ENCODE measurements around the gene GABRB3.

Gene GABRB3

GRCh38 chr15:26624128-26624527 is 148.7 kb downstream of the GABRB3 start:
- FAIRE-seq, result no peak

- FAIRE-seq, result no peak
Measured at GRCh38 chr15:26623071-26623470, 149.8 kb downstream of the GABRB3 start.

DNA sequence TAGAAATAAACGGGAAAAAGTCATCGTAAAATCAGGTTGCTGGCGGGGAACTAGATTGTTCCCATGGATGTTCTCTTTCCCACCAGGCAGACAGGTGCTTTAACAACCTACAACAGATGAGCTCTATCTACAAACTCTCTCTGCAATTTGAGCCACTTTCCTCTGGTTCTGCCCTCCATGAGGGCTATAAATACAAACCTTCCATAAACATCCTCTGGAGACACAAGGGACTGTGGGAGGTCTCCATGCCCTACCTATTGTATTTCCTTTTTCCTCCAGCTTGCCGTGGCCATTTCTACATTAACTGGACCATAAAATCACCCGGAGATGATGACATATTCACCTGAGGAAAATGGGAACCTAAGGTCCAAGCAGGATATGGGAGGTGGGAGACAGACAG is 151.1 kb downstream of the GABRB3 start:
- no peak for FAIRE-seq

- no peak for FAIRE-seq
Measured at GRCh38 chr15:26620528-26621458, 152.1 kb downstream of the GABRB3 start.

- no peak for FAIRE-seq
Measured at GRCh38 chr15:26615927-26616302, 157.0 kb downstream of the GABRB3 start.

- no peak for FAIRE-seq
Measured at GRCh38 chr15:26615188-26615926, 157.5 kb downstream of the GABRB3 start.

DNA sequence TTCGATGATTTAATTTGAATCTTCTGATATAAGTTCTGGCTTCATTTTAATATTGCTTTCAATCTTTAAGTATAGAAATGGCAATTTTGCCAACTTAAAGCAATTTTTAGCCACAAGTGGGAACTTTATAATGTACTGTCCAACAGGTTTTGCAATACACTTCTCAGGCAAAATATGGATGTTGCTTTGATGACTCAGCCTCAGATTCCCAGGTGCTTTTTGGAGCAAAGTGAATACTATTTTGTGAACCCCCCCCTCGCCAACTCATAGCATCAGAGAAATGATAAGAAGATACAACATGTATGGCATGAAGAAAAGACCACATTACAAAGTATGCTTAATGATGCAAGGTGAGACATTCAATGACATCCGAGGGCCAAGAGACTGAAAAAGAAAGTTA is 158.1 kb downstream of the GABRB3 start:
- no peak for FAIRE-seq

DNA sequence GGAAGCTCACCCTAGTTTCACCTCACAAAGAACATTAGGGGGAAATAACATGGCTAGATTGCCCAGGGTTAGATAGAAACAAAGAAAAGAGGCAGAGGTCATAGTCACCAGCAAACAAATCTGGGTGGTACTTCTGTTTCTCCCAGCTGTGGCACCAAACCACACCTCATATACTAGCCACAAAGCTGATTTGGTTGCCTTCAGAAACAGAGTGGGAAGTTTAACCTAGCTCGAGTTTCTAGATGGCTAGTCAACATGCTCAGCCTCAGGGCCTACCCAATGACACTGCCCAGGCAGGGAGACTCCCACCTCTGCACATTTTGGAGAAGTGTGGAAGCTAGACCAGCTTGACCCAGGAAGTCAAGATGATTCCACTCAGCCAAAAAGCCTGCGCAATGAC is 174.2 kb downstream of the GABRB3 start:
- FAIRE-seq, result no peak

DNA sequence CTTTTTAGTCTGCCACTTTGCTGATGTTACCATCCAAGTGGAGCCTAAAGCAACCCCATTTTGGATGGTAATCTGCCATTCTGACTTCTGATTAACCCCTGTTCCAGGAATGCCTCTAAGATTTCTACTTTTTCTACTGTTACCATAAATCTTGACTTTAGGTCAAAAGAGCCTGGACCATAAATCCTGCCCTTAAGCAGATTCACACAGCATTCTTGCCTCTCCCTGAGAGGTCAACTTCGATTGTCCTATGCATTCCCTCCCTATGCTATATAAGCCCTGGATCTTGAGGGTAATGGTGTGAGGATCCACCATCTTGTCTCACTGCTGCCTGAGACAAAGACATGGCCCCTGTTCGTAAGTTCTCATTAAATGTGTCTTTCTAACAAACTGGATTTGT is 177.3 kb downstream of the GABRB3 start:
- no peak for FAIRE-seq

DNA sequence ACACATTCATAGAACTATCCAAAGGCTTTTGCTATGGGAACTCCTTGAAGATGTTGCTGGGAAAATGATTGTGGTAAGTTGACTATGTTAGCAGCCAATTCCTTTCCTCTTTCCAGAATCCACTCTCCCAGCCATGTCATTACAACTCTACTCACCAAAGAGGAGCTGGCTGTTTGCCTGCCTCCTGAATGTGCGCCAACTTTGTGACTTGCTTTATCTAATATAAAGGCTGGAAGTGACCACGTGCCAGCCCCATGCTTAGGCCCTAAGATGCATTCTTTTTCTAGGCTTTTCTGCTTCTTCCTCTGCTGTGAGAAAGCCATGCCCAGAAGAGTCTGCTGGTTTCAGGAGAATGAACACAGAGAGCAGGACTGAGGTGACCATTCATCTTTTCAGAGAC is 182.2 kb downstream of the GABRB3 start:
- no peak for FAIRE-seq

DNA sequence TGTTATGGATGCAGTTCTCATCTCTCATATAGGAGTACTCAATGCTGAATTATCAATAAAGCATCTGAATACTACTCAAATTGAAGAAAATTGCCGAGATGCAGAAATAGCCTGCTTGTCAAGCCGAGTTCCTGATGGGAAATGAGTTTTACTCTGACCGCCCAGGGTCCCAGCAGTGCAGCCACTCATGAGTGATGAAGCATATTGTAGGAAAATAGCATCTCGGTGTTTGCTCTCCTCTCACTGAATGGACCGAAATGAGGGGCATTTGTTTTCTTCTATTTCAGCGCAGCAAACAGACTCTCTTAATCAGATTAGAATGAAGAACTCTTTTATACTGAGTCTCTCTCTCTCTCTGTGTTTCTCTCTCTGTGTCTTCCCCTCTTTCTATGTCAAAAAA is 190.0 kb downstream of the GABRB3 start:
- no peak for FAIRE-seq

GRCh38 chr15:26580943-26581342 is 191.9 kb downstream of the GABRB3 start:
- no peak for FAIRE-seq

DNA sequence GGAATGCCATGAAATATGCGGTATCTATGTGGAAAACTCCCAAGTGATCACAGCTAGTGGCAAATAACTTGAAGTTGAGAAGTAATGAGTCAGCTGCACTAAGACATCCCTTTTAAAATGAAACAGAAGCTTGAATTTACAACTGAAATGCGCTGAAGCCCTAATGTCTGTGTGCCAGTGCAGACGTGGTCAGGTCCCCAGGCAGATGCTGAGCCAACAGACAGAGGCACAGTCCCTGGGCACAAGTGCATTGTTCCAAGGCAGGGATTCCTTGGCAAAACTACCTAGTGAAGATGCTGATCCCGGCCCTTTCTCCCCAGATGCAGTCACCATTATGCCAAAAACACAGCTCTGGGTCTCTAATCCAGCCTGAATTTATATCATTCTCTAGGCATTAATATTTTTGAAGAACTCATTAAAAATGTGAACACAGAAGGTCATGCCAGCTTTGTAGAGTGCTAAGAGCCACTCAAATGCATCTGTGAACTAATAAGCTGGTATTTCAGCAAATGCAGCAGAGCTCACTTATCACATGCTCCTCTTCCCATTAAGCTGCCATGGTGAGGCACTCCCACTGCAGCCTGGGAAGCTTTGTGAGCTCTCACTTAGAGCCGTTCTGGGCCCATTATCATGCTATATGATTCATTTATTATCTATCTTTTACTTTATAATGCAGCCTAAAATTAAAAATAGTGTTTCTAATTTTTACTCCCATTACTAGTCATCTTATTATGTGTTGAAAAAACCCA is 200.1 kb downstream of the GABRB3 start:
- no peak for FAIRE-seq

DNA sequence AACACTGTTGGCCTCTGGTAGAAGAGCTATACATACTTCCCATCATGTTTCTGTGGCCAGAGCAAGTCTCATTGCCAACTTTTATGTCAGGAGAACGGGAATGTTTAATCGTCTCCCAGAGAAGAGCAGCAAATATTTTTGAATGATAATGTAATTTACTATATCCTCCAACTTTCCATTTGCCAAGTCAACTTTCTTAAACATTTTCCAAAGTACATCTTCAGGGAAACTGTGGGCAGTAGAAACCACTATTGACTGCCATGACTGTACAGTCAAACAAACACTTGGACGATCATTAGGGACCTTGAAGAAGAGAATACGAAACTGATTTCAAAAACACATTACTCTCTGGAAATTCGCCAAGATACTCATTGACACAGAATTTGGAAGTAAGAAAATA is 201.5 kb downstream of the GABRB3 start:
- FAIRE-seq, result no peak

- no peak for FAIRE-seq
Measured at GRCh38 chr15:26565542-26565941, 207.3 kb downstream of the GABRB3 start.

- FAIRE-seq, result no peak
Measured at GRCh38 chr15:26564361-26564760, 208.5 kb downstream of the GABRB3 start.

- FAIRE-seq, result no peak
Measured at GRCh38 chr15:26562336-26562735, 210.5 kb downstream of the GABRB3 start.

- FAIRE-seq, result no peak
Measured at GRCh38 chr15:26561896-26562295, 211.0 kb downstream of the GABRB3 start.

DNA sequence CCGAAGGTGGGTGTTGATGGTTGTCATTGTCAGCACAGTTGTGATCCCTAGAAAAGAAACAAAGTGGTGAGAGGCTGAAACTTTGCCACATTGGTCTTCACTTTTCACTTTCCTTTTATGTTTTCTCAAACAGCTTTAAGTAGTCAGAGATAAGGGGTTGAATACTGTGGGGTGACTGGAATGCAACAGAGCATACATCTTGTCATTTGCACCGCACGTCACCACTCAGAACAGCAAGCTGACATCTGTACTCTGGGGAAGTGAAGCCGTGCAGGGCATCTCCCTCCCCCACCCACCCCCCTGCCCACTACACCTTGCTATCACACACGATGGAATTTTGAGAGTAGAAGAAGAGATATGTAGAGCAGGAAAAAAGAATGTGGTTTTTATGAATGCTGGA is 211.7 kb downstream of the GABRB3 start:
- no peak for FAIRE-seq

DNA sequence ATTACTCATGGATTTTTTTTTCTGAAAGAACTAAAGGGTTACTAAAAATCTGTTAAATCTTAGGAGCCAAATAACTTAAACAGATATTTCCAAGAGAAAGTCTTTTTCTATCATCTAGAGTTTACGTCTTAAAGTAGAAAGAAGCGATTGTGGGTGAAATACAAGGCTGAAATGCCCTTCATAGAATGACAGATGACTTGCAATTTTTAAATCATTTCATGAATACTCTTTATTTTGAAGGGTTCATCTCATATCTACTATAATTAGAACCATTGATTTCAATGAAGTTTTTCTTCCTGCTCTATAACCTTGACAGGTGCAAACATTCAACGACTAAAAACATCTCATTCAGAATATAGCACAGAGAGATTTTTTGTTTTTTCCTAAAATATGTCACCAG is 217.0 kb downstream of the GABRB3 start:
- FAIRE-seq, result no peak

DNA sequence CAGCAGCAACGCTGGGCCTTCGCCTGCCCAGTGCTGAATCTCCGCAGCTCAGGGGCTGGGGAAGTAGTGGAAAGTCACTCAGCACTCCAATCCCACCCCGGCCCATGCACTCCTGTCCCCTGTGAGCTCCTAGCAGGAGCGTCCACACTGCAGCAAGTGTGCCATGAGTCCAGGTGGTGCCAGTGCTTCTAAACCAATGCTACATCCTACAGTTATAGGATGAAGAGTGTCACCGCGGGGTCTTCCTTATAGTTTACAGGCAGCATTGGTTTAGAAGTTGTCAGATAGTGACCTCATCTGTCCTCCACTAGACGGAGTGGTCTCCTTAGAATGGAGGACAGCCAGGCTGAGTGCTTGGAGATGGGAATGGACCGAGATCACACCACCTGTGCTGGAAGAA is 221.4 kb downstream of the GABRB3 start:
- no peak for FAIRE-seq

- no peak for FAIRE-seq
Measured at GRCh38 chr15:26550880-26551279, 222.0 kb downstream of the GABRB3 start.

DNA sequence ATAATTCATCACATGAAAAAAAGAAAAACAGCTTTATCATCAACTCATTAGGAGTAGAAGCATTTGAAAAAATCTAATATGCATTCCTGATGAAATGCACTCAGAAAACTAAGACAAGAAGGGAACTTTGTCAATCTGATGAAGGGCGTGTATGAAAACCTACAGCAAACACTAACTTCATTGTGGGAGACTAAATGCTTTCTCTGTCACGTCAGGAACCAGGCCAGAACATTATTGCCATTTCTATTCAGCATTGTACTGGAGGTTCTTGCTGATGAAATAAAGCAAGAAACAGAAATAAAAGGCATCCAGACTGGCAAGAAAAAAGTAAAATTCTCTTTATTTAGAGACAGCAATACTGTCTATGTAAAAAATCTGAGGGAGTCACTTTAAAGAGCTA is 235.2 kb downstream of the GABRB3 start:
- no peak for FAIRE-seq

DNA sequence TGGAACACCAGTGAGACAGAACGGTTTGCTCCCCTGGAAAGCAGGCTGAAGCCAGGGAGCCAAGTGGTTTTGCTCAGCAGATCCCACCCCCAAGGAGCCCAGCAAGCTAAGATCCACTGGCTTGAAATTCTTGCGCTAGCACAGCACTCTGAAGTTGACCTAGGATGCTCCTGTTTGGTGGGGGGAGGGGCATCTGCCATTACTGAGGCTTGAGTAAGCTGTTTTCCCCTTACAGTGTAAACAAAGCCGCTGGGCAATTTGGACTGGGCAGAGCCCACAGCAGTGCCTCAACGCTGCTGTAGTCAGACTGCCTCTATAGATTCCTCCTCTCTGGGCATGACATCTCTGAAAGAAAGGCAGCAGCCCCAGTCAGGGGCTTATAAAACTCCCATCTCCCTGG is 241.4 kb downstream of the GABRB3 start:
- no peak for FAIRE-seq

All from A204.1 (cell line).